GM12892 (cell line): ENCODE results near the gene SLC3A2.

Experiments used
- DNase-seq: peaks from one replicate; pipeline ENCODE4 v3.0.0; 2011; ENCODE audit not compliant: insufficient read length
- FAIRE-seq: peaks from 2 replicates; lab custom pipeline; 2011; peaks lifted over from hg19 to GRCh38; lab: Jason Lieb, UNC
- POLR2A ChIP-seq: IDR thresholded peaks from 2 replicates; pipeline ENCODE4 v1.6.1; 2011; ENCODE audit warnings: low read depth, low read length, control low read depth
- POLR2AphosphoS5 ChIP-seq: IDR thresholded peaks from 2 replicates; pipeline ENCODE4 v1.6.1; 2011; ENCODE audit warnings: low read depth, low read length, control low read depth
- TAF1 ChIP-seq: IDR thresholded peaks from 2 replicates; pipeline ENCODE4 v1.6.1; 2011; ENCODE audit warnings: low read depth, mild to moderate bottlenecking, control low read depth, low read length, borderline replicate concordance

SLC3A2 gene

DNA sequence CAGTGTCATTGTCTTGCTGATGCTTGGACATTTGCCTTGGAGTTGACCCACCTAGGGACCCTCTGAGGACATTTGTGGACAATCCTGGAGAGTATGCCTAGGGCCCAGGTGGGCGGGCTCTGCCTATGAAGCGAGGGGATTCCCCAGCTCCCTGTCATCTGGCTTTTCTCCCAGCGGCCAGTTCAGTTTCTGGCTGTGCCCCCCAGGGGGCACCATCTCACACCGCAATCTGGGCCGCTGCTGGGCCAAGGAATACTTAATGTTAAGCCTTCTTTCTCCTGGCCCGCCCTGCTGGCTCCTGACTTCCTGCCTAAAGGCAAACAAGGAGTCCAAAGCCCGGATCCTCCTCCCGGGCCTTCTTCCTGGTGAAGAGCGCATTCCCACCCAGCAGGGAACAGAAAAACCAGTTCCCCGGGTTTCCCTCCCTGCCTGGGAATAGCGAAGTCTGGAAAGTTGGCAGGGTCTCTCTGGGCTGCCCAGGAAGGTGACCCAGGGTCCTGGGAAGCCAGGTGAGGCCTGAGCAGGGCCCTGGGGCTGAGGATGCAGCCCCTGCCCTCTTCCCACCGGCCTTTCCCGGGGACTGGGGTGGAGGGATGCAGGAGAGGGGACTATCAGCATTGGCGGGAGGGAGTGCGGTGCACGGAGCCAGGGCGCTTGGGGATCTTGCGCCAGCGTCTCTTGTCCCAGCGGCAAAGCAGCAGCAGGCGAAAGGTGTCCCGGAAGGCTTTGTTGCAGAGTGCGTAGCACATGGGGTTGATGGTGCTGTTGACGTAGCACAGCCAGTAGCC, 28.6 kb downstream of the SLC3A2 start:
- no peak for FAIRE-seq
- DNase-seq = no peak
- TF ChIP-seq POLR2AphosphoS5 = no peak
- no peak for TF ChIP-seq TAF1
- no peak for TF ChIP-seq POLR2A

DNA sequence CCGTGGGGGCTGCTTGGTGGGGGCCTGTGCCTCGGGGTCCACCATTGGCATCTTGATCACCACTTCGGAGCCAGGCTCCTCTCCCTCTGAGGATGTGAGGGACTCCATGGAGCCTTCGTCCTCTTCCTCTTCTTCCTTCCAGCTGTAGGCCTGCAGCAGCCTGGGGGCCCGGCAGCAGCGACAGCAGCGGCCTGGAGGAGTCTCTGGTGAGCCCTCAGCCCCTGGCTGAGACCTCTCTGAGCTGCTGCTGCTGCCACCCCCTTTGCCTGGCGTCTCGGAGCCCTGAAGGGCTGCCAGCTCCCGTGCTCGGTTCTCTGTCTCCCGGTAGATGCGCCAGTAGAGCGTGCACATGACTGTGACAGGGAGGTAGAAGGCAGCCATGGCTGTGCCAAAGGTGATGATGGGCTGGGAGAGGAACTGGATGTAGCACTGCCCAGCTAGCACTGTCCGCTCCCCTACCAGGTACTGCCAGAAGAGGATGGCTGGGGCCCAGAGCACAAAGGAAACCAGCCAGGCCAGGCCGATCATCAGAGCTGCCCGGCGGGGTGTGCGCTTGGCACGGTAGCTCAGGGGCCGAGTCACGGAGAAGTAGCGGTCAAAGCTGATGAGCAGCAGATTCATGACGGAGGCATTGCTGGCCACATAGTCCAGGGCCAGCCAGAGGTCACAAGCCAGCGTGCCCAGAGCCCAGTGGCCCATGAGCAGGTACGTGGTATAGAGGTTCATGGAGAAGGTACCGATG, 29.6 kb downstream of the SLC3A2 start:
- no peak for DNase-seq
- no peak for FAIRE-seq
- no peak for TF ChIP-seq POLR2A
- TF ChIP-seq POLR2AphosphoS5 = no peak
- TF ChIP-seq TAF1 = no peak

DNA sequence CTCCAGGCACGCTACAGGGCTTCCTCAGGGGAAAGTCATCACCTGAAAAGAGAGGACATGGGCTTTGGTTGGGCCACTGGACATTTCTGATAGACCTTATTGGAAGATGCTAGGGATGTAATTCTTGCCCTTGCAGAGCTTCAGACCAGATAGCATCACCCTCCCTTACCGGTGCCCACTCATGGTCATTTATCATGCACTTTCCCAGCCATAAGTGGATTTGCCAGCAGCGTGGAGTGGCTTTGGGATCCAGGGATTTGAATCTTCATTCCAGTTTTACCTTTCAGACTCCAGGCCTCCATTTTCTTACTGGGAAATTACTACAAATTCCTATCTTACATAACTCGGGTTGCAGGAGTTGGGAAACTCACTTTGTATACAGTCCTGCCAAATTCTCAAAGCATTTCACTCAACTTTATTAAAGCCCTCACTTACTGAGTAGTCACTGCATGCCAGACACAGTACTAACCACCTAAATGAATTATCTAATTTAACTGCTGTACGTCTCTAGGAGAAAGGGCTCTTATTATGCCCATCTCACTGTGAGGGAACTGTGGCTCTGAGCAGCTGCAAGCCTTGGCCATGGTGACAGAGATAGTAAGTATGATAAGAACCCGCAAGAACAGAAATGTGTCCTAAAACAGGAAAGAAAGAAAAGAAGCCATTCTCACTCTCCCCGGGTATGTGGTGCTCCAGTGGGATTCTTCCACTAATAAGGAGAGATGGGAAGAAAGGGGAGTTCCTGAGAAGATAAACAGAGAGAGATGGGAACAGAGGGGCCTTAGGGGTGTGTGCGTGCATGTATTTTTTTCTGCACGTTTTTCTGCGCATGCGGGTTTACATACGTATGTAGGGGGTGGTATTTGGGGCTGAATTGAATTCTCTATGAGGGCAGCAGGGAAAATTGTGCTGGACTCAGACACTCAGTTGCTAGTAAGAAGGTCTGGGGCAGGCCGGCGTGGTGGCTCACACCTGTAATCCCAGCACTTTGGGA, 30.7 kb downstream of the SLC3A2 start:
- DNase-seq (no peak), FAIRE-seq (no peak)
- TF ChIP-seq POLR2A (no peak), TAF1 (no peak), POLR2AphosphoS5 (no peak)

DNA sequence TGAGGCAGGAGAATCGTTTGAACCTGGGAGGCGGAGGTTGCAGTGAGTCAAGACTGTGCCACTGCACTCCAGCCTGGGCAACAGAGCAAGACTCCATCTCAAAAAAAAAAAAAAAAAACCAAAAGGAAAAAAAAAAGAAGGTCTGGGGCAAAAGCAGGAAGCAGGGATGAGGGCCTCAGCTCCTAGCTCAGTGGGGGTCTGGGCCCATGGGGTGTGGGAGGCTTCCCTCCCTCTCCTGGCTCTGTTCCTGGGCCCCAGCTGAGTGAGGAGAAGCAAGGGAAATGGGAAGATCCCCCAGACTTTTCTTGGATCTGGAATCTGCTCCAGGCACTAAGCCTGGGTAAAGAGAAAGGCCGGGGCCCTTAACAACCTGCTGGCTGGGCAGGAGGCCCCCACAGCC, 31.6 kb downstream of the SLC3A2 start:
- TF ChIP-seq POLR2A (no peak), TAF1 (no peak), POLR2AphosphoS5 (no peak)
- DNase-seq (no peak), FAIRE-seq (no peak)

DNA sequence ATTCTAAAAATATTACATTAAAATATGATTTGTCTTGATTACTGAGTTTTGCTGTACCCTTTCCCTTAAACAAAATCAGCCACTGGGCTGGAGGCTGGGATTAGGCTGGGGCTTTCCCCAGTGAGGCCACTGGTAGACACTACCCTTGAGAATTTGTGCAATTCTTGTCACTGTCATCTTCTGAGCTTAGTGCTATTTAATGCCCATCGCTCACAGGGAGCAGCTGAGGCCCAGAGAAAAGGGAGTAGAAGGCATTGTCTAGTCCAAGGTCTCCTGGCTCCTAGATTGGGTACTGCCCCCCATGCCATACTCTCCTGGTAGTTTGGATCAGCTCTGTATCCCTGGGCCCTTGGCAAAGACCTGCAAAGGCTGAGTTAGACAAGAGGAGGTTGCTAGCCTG, 33.7 kb downstream of the SLC3A2 start:
- no peak for TF ChIP-seq TAF1
- no peak for TF ChIP-seq POLR2A
- no peak for TF ChIP-seq POLR2AphosphoS5
- FAIRE-seq (no peak), DNase-seq (no peak)

DNA sequence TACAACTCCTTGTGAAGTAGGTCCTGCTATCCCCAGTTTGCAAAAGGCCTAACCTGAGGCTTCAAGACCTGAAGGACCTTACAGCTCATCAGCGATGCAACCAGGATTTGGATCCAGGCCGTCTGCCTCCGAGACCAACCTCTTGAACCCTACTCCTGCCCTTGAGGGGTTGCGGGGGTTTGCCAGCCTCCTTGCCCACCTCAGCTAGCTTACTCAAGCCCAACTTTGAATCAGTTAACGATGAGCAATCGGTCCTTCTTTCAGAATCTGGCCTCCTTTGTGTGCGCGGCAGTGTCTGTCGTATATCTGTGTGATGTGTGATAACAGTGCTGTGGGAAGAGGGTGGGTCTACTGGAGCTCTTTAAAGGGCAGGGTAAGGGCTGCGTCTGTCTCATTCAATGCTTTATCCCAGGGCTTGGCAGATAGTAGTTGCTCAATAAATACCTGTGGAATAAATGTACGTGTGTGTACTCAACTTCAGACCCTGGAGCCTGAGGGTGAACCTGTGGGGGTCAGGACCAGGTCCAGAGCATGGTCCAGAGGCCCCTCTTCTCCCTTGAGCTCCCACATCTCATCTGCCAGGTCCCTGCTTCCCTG, 37.3 kb downstream of the SLC3A2 start:
- FAIRE-seq = no peak

DNA sequence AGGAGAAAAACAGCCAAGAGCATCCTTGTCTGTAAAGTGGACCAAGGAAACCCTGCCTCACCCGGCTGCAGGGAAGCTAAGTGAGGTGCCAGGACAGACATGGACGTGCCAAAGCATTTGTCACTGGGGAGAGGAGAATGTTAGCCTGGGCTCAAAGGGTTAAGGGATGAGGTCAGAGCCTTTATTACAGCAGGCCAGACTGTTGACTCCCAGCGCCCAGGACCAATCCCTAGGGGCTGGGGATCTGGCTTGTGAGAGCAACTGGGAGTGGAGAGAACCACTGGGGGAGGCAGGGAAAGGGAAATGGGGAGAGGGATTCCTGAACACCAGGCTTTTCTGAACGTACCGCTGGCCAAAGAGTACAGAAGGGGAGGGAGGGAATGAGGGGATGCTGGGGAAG, 37.8 kb downstream of the SLC3A2 start:
- FAIRE-seq (no peak), DNase-seq (no peak)
- TF ChIP-seq POLR2AphosphoS5 (no peak), POLR2A (no peak), TAF1 (no peak)

More for the DNA sequence above, 37.3 kb downstream of the SLC3A2 start:
- TF ChIP-seq POLR2A (no peak), POLR2AphosphoS5 (no peak), TAF1 (no peak)
- no peak for DNase-seq

DNA sequence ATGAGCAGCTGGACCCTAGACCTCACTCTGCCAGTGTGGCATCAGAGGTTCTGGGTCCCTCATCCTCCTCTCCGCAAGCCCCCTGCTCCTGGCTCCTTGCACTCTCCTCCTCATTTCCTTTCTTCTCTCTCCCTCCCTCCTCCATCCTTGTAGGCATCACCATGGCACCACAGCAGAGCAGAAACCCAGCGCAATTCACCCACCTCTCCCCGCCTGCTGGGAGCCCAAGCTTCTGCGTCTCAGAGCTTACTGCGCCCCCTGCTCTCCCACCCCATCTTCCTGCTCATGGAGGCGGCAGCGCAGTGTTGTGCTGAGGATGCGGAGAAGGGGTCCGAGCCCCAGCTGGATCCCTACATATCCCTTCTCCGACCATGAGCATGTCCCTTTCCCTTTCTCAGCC, 38.8 kb downstream of the SLC3A2 start:
- DNase-seq (no peak), FAIRE-seq (no peak)
- TF ChIP-seq POLR2A (no peak), TAF1 (no peak), POLR2AphosphoS5 (no peak)

DNA sequence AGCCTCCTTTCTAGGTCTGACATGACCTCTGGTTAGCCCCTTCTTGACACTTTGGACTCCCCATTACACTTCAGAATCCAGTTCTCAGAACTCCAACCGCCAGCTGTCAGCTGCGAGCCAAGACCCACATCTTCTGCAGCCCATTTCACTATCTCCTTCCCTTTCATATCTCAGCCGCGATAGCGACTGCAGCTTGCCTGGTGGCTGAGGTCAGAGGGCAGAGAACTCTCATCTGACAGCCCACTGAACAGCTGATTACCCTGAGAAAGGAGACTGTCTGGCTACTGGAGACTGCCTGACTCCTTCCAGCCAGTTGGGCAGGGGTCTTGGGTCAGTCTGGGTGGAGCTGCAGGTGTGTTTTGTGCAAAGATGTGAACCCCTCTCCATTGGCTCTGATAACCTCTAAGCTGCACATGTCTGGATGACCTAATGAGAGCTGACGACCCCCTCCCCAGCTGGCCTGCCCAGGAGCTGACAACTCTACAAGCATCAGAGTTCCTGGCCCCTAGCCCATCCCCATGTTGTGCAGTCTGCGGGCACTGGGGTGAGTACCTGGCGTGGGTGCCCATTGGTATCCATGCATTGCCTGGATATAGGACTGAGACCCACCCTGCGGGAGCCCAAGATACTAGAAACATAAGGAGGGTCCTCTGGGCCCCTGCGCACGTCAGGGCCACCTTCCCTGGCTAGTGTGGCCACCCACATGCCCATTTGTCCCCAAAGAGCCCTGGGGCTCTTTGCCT, 39.4 kb downstream of the SLC3A2 start:
- TF ChIP-seq TAF1 (no peak), POLR2AphosphoS5 (no peak), POLR2A (no peak)
- FAIRE-seq (no peak), DNase-seq (no peak)

DNA sequence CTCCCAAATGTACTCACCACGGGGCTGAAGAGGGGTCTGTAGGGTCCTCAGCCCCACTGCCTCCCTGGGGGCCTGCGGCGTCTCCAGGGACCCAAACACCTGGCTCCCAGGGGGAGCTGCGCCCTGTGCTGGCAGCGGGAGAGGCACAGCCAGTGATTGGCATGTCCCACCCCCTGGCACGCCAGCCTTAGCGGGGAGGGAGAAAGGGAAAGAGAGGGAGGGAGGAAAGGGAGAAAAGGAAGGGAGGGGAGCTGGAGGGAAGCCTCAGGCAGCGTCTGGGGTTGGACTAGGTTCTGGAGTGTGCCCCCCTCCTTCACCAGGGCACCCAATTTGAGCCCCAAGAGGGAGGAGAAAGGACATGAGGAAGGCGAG, 40.5 kb downstream of the SLC3A2 start, which contains the start of gene CHRM1:
CHRM1 (minus strand) TSS at position 163 of the 372 bp plus-strand sequence. CDS start 10,263 bp downstream, outside the sequence.
- TF ChIP-seq POLR2AphosphoS5 = no peak
- no peak for TF ChIP-seq TAF1
- TF ChIP-seq POLR2A = no peak
- DNase-seq (no peak), FAIRE-seq (no peak)

DNA sequence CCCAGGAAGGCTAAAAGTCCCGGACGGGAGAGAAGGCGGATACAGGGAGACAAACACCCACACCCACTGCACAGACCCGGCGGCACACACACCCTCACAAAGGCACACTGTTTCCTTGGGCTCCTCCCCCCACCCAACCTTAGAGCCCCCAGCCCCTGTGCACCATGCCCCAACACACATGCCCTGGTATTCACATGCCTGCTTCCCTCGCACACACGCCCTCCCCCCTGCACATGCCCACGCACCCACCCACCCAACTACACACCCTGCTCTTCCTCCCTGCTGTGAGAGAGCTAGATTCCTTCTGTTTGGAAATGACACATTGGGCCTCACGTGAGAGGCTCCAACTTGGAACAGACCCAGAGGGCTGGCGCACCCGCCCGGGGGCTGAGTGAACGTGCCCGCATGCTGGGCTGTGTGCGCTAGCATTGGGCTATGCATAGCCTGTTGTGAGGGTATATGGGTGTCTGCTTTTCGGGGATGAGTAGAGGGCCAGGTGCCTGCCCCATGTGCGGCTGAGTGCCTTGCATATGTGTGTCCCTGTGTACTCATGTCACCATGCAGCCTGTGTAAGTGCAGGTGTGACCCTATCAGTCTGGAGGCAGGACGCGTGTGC, 41.0 kb downstream of the SLC3A2 start:
- TF ChIP-seq TAF1 = no peak
- no peak for TF ChIP-seq POLR2AphosphoS5
- no peak for TF ChIP-seq POLR2A
- DNase-seq (no peak), FAIRE-seq (peak; percentile 46)
